ENCODE measurements around the gene LPAR3.

The LPAR3 gene

GRCh38 chr1:84876353-84876752 lies 16.7 kb downstream of the LPAR3 start:
- H3K27me3 ChIP-seq (ENCODE audit: control insufficient read depth, insufficient read depth, low read length): no peaks in the 10 kb centered on the region
- H3K9ac ChIP-seq (ENCODE audit: low read length): no peak overlapping the region
- no peaks in the 10 kb centered on the region for H3K9me3 ChIP-seq (ENCODE audit: control insufficient read depth, insufficient read depth, low read depth, low read length)
- H3K4me1 ChIP-seq (ENCODE audit: control insufficient read depth, insufficient read depth, low read length): no peaks in the 10 kb centered on the region
- H3K4me3 ChIP-seq (ENCODE audit: low read depth, low read length): no peak overlapping the region
- no peak overlapping the region for H3K27ac ChIP-seq (ENCODE audit: low read depth, low read length)
- no peaks in the 10 kb centered on the region for H3K36me3 ChIP-seq (ENCODE audit: control insufficient read depth, insufficient read depth, low read length)

GRCh38 chr1:84873366-84873765 lies 19.6 kb downstream of the LPAR3 start:
- H3K36me3 ChIP-seq (ENCODE audit: control insufficient read depth, insufficient read depth, low read length): no peaks in the 10 kb centered on the region
- no peaks in the 10 kb centered on the region for H3K9me3 ChIP-seq (ENCODE audit: control insufficient read depth, insufficient read depth, low read depth, low read length)
- H3K4me1 ChIP-seq (ENCODE audit: control insufficient read depth, insufficient read depth, low read length): no peaks in the 10 kb centered on the region
- no peak overlapping the region for H3K9ac ChIP-seq (ENCODE audit: low read length)
- no peaks in the 10 kb centered on the region for H3K27me3 ChIP-seq (ENCODE audit: control insufficient read depth, insufficient read depth, low read length)
- H3K27ac ChIP-seq (ENCODE audit: low read depth, low read length): no peak overlapping the region
- no peak overlapping the region for H3K4me3 ChIP-seq (ENCODE audit: low read depth, low read length)

DNA sequence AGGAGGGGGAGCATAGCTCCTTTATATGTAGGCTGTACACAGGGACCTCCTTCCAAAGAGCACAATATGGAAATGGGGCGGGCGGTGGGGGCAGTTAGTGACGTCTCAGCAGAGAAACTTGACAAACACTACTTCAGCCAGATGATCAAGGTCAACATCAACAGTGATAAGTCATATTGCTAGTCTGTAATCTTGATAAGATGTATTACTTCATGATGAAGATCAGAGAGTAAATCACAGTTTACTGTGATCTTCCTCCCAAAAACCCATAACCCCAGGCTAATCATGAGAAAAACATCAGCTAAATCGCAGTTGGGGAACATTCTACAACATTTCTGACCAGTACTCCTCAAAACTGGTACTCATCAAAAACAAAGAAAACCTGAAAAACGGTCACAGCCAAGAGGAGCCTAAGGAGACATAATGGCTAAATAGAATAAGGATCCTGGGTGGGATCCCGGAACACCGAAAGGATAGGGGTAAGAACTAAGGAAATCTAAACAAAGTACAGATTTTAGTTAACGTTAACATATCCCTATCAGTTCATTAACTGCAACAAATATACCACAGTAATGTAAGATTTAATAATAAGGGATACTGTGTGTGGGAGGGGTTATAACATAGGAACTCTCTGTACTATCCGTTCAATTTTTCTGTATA lies 20.2 kb downstream of the LPAR3 start:
- no peaks in the 10 kb centered on the region for H3K9me3 ChIP-seq (ENCODE audit: control insufficient read depth, insufficient read depth, low read depth, low read length)
- no peaks in the 10 kb centered on the region for H3K4me1 ChIP-seq (ENCODE audit: control insufficient read depth, insufficient read depth, low read length)
- H3K27me3 ChIP-seq (ENCODE audit: control insufficient read depth, insufficient read depth, low read length): no peaks in the 10 kb centered on the region
- H3K9ac ChIP-seq (ENCODE audit: low read length): no peak overlapping the region
- no peak overlapping the region for H3K27ac ChIP-seq (ENCODE audit: low read depth, low read length)
- H3K36me3 ChIP-seq (ENCODE audit: control insufficient read depth, insufficient read depth, low read length): no peaks in the 10 kb centered on the region
- no peak overlapping the region for H3K4me3 ChIP-seq (ENCODE audit: low read depth, low read length)

DNA sequence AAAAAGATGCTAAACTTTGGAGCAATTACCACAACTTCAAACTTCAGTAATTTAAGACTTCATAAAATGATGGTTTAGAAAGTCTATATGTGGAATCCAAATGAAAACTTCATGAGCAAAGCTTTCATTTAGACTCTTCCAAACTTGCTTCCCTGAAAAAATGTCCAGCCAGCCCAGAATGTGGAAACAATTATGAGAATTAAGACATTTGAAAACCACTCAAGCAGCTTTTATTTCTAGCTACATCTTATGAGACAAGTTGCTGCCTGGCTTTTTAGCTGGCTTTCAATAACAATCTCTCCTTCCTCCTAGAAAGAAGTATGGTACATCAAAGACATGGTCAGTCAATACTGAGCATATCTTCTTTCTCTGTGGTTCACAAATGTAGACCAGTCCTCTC lies 21.8 kb downstream of the LPAR3 start:
- Histone ChIP-seq H3K27me3 (ENCODE audit: control insufficient read depth, insufficient read depth, low read length) (no peaks in the 10 kb centered on the region), H3K9me3 (ENCODE audit: control insufficient read depth, insufficient read depth, low read depth, low read length) (no peaks in the 10 kb centered on the region), H3K9ac (ENCODE audit: low read length) (no peak overlapping the region), H3K4me3 (ENCODE audit: low read depth, low read length) (no peak overlapping the region), H3K27ac (ENCODE audit: low read depth, low read length) (no peak overlapping the region), H3K4me1 (ENCODE audit: control insufficient read depth, insufficient read depth, low read length) (no peaks in the 10 kb centered on the region), H3K36me3 (ENCODE audit: control insufficient read depth, insufficient read depth, low read length) (no peaks in the 10 kb centered on the region)

DNA sequence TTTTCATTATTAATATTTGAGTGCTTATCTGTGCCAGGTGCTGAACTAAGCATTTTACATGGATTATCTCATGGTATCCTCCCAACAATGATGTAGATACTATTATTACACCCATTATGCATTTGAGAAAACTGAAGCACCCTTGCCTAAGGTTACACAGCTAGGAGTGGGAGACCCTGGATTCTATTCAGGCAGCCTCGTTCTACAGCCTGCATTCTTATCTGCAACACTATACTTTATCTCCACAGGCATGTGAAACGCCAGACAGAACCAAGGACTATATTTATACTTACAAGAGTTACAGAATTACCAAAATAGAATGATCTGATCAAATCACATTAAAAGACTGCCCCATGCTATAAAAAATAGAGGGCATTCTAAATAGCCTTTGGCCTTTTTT lies 22.4 kb downstream of the LPAR3 start:
- H3K27ac ChIP-seq (ENCODE audit: low read depth, low read length): no peak overlapping the region
- H3K4me3 ChIP-seq (ENCODE audit: low read depth, low read length): no peak overlapping the region
- no peaks in the 10 kb centered on the region for H3K36me3 ChIP-seq (ENCODE audit: control insufficient read depth, insufficient read depth, low read length)
- H3K4me1 ChIP-seq (ENCODE audit: control insufficient read depth, insufficient read depth, low read length): no peaks in the 10 kb centered on the region
- no peaks in the 10 kb centered on the region for H3K27me3 ChIP-seq (ENCODE audit: control insufficient read depth, insufficient read depth, low read length)
- no peaks in the 10 kb centered on the region for H3K9me3 ChIP-seq (ENCODE audit: control insufficient read depth, insufficient read depth, low read depth, low read length)
- no peak overlapping the region for H3K9ac ChIP-seq (ENCODE audit: low read length)

DNA sequence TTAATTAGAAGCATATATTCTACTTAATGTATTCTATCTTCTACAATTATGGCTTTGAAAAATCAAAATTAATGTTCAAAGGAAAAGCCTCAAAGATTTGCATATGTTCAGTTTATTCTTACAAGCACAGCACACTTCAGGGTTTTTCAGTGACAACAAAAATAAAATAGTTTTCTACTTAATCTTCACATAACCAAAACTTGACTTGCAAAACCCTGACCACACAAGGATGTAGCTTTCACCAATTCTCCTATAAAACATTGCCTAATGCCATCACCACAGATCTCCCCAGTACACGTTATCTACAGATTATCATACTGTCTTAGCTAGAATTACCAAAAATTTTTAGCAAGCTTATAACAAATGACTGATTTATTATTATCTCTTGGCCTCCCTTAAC lies 23.3 kb downstream of the LPAR3 start:
- H3K9me3 ChIP-seq (ENCODE audit: control insufficient read depth, insufficient read depth, low read depth, low read length): no peaks in the 10 kb centered on the region
- no peak overlapping the region for H3K9ac ChIP-seq (ENCODE audit: low read length)
- H3K36me3 ChIP-seq (ENCODE audit: control insufficient read depth, insufficient read depth, low read length): no peaks in the 10 kb centered on the region; the same call in 1 of the 2 replicates
- H3K4me1 ChIP-seq (ENCODE audit: control insufficient read depth, insufficient read depth, low read length): no peaks in the 10 kb centered on the region
- no peak overlapping the region for H3K4me3 ChIP-seq (ENCODE audit: low read depth, low read length)
- H3K27ac ChIP-seq (ENCODE audit: low read depth, low read length): no peak overlapping the region
- no peaks in the 10 kb centered on the region for H3K27me3 ChIP-seq (ENCODE audit: control insufficient read depth, insufficient read depth, low read length)

- Histone ChIP-seq H3K27me3 (ENCODE audit: control insufficient read depth, insufficient read depth, low read length) (no peaks in the 10 kb centered on the region), H3K9ac (ENCODE audit: low read length) (no peak overlapping the region), H3K36me3 (ENCODE audit: control insufficient read depth, insufficient read depth, low read length) (no peaks in the 10 kb centered on the region; the same call in 1 of the 2 replicates), H3K9me3 (ENCODE audit: control insufficient read depth, insufficient read depth, low read depth, low read length) (no peaks in the 10 kb centered on the region), H3K4me1 (ENCODE audit: control insufficient read depth, insufficient read depth, low read length) (no peaks in the 10 kb centered on the region), H3K27ac (ENCODE audit: low read depth, low read length) (no peak overlapping the region), H3K4me3 (ENCODE audit: low read depth, low read length) (no peak overlapping the region)
Observed at GRCh38 chr1:84862810-84863251, 30.2 kb downstream of the LPAR3 start.

- H3K27me3 ChIP-seq (ENCODE audit: control insufficient read depth, insufficient read depth, low read length): no peaks in the 10 kb centered on the region
- no peak overlapping the region for H3K4me3 ChIP-seq (ENCODE audit: low read depth, low read length)
- H3K36me3 ChIP-seq (ENCODE audit: control insufficient read depth, insufficient read depth, low read length): no peaks in the 10 kb centered on the region; the same call in 1 of the 2 replicates
- no peaks in the 10 kb centered on the region for H3K9me3 ChIP-seq (ENCODE audit: control insufficient read depth, insufficient read depth, low read depth, low read length)
- H3K4me1 ChIP-seq (ENCODE audit: control insufficient read depth, insufficient read depth, low read length): no peaks in the 10 kb centered on the region
- H3K9ac ChIP-seq (ENCODE audit: low read length): no peak overlapping the region
- no peak overlapping the region for H3K27ac ChIP-seq (ENCODE audit: low read depth, low read length)
Observed at GRCh38 chr1:84861988-84862644, 30.9 kb downstream of the LPAR3 start.

- Histone ChIP-seq H3K9ac (ENCODE audit: low read length) (no peak overlapping the region), H3K27me3 (ENCODE audit: control insufficient read depth, insufficient read depth, low read length) (no peaks in the 10 kb centered on the region), H3K36me3 (ENCODE audit: control insufficient read depth, insufficient read depth, low read length) (no peaks in the 10 kb centered on the region; the same call in 1 of the 2 replicates), H3K27ac (ENCODE audit: low read depth, low read length) (no peak overlapping the region), H3K9me3 (ENCODE audit: control insufficient read depth, insufficient read depth, low read depth, low read length) (no peaks in the 10 kb centered on the region), H3K4me1 (ENCODE audit: control insufficient read depth, insufficient read depth, low read length) (no peaks in the 10 kb centered on the region), H3K4me3 (ENCODE audit: low read depth, low read length) (no peak overlapping the region)
Observed at GRCh38 chr1:84861516-84861915, 31.5 kb downstream of the LPAR3 start.

- no peaks in the 10 kb centered on the region for H3K9me3 ChIP-seq (ENCODE audit: control insufficient read depth, insufficient read depth, low read depth, low read length)
- no peaks in the 10 kb centered on the region for H3K27me3 ChIP-seq (ENCODE audit: control insufficient read depth, insufficient read depth, low read length)
- H3K9ac ChIP-seq (ENCODE audit: low read length): no peak overlapping the region
- no peak overlapping the region for H3K4me3 ChIP-seq (ENCODE audit: low read depth, low read length)
- no peaks in the 10 kb centered on the region for H3K4me1 ChIP-seq (ENCODE audit: control insufficient read depth, insufficient read depth, low read length)
- no peak overlapping the region for H3K27ac ChIP-seq (ENCODE audit: low read depth, low read length)
- no peaks in the 10 kb centered on the region; the same call in 1 of the 2 replicates for H3K36me3 ChIP-seq (ENCODE audit: control insufficient read depth, insufficient read depth, low read length)
Observed at GRCh38 chr1:84859866-84860265, 33.1 kb downstream of the LPAR3 start.

DNA sequence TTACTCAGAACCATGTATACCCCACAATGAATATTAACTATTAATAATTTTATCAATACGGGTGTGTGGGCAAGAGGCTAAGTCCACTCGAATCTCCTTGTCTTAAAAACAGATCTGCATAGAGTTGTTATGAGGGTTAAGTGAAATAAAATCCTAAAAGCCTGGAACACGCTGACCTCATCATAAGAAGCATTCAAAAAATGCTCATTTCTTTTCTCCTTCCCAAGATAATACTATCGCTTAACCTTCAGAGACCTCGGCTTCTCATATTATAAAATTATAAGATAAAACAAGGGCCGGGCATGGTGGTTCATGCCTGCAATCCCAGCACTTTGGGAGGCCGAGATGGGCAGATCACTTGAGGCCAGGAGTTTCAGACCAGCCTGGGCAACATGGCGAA lies 35.1 kb downstream of the LPAR3 start:
- Histone ChIP-seq H3K9me3 (ENCODE audit: control insufficient read depth, insufficient read depth, low read depth, low read length) (no peaks in the 10 kb centered on the region), H3K27me3 (ENCODE audit: control insufficient read depth, insufficient read depth, low read length) (no peaks in the 10 kb centered on the region), H3K4me1 (ENCODE audit: control insufficient read depth, insufficient read depth, low read length) (no peaks in the 10 kb centered on the region), H3K4me3 (ENCODE audit: low read depth, low read length) (no peak overlapping the region), H3K9ac (ENCODE audit: low read length) (no peak overlapping the region), H3K27ac (ENCODE audit: low read depth, low read length) (no peak overlapping the region), H3K36me3 (ENCODE audit: control insufficient read depth, insufficient read depth, low read length) (no peaks in the 10 kb centered on the region)
